Colonic mucosa (tissue), 4 donors: ENCODE measurements around the gene C17orf114.
"Not testable (repeated sequence)": the region's sequence is repeated elsewhere in the genome, so short reads cannot be mapped to it uniquely, and the experiment has no call there.

Experiments
- DNase-seq: peaks from one replicate; pipeline ENCODE4 v3.0.0-alpha.2; 2020
- H3K27ac ChIP-seq: fragments of 200-600 bp; one replicate; pipeline ENCODE4 v1.8.0; 2021
- H3K27me3 ChIP-seq: fragments of 200-600 bp; one replicate; pipeline ENCODE4 v1.8.0; 2021
- H3K36me3 ChIP-seq: fragments of 200-600 bp; one replicate; pipeline ENCODE4 v1.8.0; 2021
- H3K4me1 ChIP-seq: fragments of 200-600 bp; one replicate; pipeline ENCODE4 v1.8.0; 2021; ENCODE audit warnings: mild to moderate bottlenecking
- H3K4me3 ChIP-seq: fragments of 200-600 bp; one replicate; pipeline ENCODE4 v1.8.0; 2021
- H3K9ac ChIP-seq, 2 donors: one replicate each; pipeline ENCODE4 v1.7.0; 2013; ENCODE audit warnings: control low read depth in 2 of 2, low read depth in 2 of 2, low read length in 2 of 2
- H3K9me3 ChIP-seq: fragments of 200-600 bp; one replicate; pipeline ENCODE4 v1.8.0; 2021
- CTCF ChIP-seq: fragments of 200-600 bp; IDR thresholded peaks from one replicate; pipeline ENCODE4 v1.8.0; 2022; ENCODE audit warnings: antibody characterized with exemption, mild to moderate bottlenecking
- intact Hi-C: fragments of 100-400 bp; cut with DNase I; formaldehyde crosslinking; loops from one replicate; pipeline ENCODE4 v1.14.1; 2022
- donor health status: healthy.
- donor health status: DM: no; HTN: no; CAD: no.
- donor health status: DM: no; HTN: no; CAD: no.

The C17orf114 gene

GRCh38 chr17:4833941-4834680 is 32.0 kb upstream of the C17orf114 start:
- peak overlapping the region; percentile 81 to 90 for H3K9ac ChIP-seq
- H3K4me1 ChIP-seq = peaks cover 15% of the 10 kb centered on the region
- H3K27ac ChIP-seq = peak overlapping the region; percentile 98
- peak overlapping the region; percentile 94 for H3K4me3 ChIP-seq
- no peaks in the 10 kb centered on the region for H3K27me3 ChIP-seq
- TF ChIP-seq CTCF = no peak
- H3K36me3 ChIP-seq = no peaks in the 10 kb centered on the region
- H3K9me3 ChIP-seq = no peaks in the 10 kb centered on the region
- peak; percentile 60 for DNase-seq
- intact Hi-C loops = no loop called here

GRCh38 chr17:4833178-4833940 is 31.2 kb upstream of the C17orf114 start, which contains the start of gene MINK1:
TSS of gene MINK1 (plus strand) at chr17:4833340. CDS start at chr17:4833584, 244 bp downstream.
- Histone ChIP-seq H3K36me3 (no peaks in the 10 kb centered on the region), H3K27ac (peak within 1 kb of the TSS; percentile 98)
- intact Hi-C loops = no loop called here

GRCh38 chr17:4832829-4833177 is 30.7 kb upstream of the C17orf114 start:
- H3K36me3 ChIP-seq, H3K27me3 ChIP-seq, intact Hi-C loops, H3K9me3 ChIP-seq, DNase-seq: not testable (repeated sequence)
- Histone ChIP-seq H3K4me1 (peaks cover 12% of the 10 kb centered on the region), H3K9ac (peak overlapping the region in 1 of 2 donors; percentile 90), H3K4me3 (peak overlapping the region; percentile 94), H3K27ac (peak overlapping the region; percentile 98)

More at GRCh38 chr17:4833178-4833940, 31.2 kb upstream of the C17orf114 start, which contains the start of gene MINK1:
- Histone ChIP-seq H3K9me3 (no peaks in the 10 kb centered on the region), H3K27me3 (no peaks in the 10 kb centered on the region), H3K4me1 (peaks cover 14% of the 10 kb centered on the region), H3K9ac (peak within 1 kb of the TSS; percentile 81 to 90), H3K4me3 (peak within 1 kb of the TSS; percentile 94)
- DNase-seq = peak; percentile 89
- no peak for TF ChIP-seq CTCF

- no peaks in the 10 kb centered on the region for H3K9me3 ChIP-seq
- DNase-seq = no peak
- no peaks in the 10 kb centered on the region for H3K27me3 ChIP-seq
- no peak overlapping the region for H3K4me3 ChIP-seq
- intact Hi-C loops = no loop called here
- H3K9ac ChIP-seq = no peak overlapping the region
- no peaks in the 10 kb centered on the region for H3K36me3 ChIP-seq
- H3K4me1 ChIP-seq = no peaks in the 10 kb centered on the region
- no peak for TF ChIP-seq CTCF
- H3K27ac ChIP-seq = no peak overlapping the region
These were observed 25.3 kb upstream of the C17orf114 start for GRCh38 chr17:4827399-4827798.

- intact Hi-C loops = no loop called here
- Histone ChIP-seq H3K9ac (no peak overlapping the region), H3K9me3 (no peaks in the 10 kb centered on the region), H3K27me3 (no peaks in the 10 kb centered on the region), H3K27ac (no peak overlapping the region), H3K4me1 (no peaks in the 10 kb centered on the region), H3K36me3 (no peaks in the 10 kb centered on the region), H3K4me3 (no peak overlapping the region)
- TF ChIP-seq CTCF = no peak
- DNase-seq = no peak
These were observed 21.4 kb upstream of the C17orf114 start for GRCh38 chr17:4823373-4824089.
